ENCODE results near the gene RAB25.
"Not testable (repeated sequence)": the region's sequence is repeated elsewhere in the genome, so short reads cannot be mapped to it uniquely, and the experiment has no call there.

RAB25 gene

DNA sequence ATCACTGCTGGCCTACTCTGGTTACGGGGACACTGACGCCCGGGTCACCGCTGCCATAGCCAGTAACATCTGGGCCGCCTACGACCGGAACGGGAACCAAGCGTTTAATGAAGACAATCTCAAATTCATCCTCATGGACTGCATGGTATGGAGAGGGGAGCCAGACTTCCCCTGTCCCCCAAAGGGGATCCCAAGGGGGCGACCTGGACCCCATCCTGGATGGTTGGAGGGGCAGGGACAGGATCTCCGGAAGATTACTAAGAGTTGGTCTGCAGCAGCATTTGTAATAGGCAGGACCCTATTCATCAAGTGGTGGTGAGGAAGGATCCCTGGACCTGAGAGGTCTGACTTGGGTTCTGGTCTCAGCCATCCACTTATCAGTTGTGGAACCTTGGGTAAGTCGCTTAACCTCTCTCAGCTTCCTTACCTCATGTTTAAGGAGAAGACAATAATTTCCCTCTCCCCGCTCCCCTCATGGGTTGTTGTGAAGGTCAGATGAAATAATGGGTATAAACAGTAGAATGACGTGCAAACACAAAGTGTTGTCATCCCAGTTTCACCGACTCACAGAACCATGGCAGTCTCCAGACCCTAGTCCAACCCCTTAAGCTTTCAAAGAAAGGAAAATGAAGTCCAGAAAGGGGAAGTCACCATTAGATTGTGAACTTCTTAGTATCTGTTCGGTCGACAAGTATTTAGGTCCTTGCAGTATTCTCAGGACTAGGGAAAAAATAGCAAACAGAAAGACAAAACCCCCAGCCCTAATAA lies 5.5 kb upstream of the RAB25 start:
- no peak for DNase-seq

DNA sequence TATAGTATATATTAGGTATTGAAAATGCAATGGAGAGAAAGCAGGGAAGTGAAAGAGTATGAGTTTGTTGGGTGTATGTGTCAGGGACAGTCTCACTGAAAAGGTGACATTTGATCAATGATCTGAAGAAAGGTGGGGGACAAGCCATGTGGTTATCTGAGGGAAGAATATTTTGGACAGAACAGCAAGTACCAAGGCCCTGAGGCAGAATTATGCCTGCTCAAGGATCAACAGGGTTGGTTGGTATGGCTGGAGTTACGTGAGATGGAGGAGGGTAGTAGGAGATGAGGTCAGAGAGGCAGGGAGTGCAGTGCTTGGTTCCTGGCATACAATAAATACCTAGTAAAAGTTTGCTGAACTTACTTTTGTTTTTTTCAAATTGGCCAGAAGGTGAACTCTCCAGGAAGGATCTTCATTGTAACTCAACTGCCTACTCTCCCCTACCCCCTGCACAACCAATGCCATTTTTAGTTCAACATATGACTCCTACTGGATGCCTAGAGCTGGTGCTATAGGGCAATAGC lies 4.6 kb upstream of the RAB25 start:
- no peak for DNase-seq

DNA sequence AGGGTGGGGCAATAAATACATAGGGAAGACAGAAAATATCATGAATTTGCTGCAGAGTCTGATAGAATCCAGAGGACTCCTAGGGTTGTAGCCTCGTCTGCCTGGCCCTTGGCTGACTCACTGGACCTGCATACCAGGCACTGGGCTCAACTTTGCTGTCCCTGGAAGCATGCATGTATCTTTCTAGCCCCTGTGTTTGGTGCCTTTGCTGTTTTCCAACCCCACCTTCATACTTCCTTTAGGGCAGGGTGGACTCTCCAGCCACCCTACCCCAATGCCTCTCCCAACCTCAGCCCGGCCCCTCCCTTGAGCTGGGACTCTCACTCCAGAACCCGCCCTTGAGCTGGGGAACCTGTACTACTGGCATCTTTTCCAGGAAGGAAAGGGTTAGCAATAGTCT lies 1.2 kb downstream of the RAB25 start:
- no peak for DNase-seq

DNA sequence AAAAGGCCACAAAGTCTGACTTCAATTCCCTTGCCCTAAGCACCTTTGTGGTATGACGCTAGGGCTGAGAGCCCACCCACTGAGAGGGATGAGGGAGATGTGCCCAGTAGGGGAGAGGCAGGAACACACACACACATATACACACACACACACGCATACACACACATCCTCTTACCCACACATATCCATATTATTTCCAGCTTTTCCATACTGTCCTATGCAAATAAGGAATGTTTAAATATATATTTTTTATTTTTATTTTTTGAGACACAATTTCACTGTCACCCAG lies 3.0 kb downstream of the RAB25 start:
- no peak for DNase-seq

DNA sequence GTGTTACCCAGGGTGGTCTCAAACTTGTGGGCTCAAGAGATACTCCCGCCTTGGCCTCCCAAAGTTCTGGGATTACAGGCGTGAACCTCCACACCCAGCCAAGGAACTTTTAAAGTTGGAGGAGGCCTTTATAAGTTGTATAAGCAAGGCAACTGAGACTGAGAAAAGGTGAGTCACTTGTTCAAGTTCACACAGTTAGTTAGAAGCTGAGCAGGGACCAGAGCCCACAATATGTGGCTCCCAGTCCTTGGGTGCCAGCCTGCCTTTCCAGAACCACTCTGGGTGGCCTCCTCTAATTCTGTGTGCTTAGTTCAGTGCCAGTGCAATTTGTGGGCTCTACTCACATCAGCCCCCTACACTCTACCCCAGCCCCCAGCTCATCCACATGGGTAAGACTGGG lies 3.7 kb downstream of the RAB25 start:
- DNase-seq: no peak

DNA sequence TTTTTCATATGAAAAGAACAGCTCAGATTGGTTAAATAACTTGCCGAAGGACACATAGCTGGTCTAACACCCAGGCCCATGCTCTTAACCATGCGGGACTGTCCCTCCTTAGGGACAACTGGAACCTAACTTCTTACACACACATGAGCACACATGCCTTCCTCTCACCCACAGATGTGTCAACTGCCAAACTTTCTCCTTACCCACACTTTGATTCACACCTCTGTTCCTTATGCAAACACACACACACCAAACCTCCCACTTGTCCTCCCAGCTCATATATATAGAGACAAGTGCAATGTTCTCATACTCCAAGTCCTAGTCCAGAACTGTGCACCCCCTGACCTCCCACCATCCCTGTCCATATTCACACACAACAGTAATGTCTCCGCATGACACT lies 4.3 kb downstream of the RAB25 start:
- no peak for DNase-seq

DNA sequence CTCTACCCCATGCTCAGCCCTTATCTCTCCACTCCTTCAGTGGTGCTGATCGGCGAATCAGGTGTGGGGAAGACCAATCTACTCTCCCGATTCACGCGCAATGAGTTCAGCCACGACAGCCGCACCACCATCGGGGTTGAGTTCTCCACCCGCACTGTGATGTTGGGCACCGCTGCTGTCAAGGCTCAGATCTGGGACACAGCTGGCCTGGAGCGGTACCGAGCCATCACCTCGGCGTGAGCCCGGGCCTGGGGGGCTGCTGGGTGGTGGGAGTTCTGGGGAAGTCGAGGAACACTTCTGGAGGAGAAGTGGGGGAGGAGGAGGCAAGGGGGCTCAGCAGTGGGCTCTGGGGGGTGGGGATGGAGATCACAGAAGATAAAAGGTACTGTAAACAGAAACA lies 4.9 kb downstream of the RAB25 start:
- no peak for DNase-seq

DNA sequence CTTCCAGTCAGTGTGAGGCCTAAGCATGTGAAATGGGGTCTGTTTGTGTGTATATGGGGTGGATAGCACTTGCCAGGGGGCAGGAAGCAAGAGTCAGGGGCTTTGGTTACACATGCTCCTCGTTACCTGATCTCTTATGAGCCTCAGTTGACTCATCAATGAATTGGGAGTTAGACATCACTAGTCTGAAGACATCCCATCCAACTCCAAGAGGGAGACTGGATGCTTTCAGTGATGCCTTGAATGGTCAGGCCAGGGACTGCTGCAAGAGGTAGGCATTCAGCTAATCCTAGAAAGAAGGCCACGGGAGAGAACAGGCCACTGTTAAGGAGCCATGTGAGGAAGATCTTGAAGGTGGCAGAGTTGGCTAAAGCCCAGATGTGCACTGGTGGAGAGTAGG lies 6.3 kb downstream of the RAB25 start:
- DNase-seq: no peak

DNA sequence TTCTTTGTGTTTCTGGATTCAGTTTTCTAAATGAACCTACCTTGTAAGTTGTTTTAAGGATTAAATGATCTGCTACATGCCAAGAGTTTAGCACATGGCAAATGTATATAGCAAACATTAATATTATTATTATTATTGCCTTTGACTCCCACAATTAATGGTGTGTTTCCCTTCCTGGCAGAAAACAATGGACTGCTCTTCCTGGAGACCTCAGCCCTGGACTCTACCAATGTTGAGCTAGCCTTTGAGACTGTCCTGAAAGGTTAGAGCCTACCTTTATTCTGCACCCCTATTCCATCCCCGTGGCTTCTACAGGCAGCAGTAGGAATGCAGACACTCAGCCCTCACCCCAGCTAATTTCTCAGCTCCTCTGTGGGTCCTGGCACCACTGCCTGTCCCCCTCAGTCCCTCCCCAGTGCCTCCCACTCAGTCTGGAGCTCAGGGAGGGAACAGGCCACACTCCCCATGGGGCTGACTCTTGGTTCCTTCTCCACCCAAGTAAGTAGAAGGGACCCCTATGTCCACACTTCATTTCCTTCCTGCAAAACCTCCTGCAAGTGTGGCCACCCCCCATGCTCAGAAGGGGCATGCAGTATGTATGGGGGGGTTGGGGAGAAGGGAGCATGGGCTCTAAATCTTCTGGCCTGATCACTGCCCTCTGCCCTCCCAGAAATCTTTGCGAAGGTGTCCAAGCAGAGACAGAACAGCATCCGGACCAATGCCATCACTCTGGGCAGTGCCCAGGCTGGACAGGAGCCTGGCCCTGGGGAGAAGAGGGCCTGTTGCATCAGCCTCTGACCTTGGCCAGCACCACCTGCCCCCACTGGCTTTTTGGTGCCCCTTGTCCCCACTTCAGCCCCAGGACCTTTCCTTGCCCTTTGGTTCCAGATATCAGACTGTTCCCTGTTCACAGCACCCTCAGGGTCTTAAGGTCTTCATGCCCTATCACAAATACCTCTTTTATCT lies 8.8 kb downstream of the RAB25 start:
- DNase-seq: no peak

DNA sequence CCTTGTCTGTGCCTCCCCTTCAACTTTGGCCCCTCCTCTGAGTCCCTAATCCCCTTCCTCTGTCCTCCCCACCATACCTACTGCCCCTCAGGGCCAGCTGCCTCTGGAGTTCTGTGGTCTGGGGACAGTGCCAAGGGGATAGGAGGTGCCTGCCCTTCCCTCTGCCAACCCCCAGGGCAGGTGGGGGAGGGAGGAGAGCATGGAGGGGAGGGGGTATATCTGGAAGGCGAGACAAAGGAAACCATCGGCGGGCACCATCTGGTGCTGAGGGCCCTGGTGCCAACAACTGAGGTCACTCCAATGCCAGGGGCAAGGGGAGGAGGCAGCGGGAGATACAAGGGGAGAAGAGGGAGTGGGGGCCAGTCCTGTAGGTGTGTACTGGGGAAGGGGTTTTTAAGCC lies 9.6 kb downstream of the RAB25 start:
- no peak for DNase-seq

DNA sequence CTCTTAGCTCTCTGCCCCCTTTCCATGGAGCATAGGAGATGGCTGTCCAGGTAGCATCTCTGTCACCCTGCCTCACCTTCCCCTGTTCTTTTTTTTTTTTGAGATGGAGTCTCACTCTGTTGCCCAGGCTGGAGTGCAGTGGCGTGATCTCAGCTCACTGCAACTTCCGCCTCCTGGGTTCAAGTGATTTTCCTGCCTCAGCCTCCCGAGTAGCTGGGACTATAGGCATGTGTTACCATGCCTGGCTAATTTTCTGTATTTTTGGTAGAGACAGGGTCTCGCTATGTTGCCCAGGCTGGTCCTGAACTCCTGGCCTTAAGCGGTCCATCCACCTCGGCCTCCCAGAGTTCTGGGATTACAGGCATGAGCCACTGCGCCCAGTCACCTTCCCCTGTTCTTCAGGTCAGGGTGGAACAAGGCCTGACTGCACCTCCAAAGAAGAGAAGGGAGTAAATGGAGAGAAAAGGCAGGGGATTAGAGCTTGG lies 10.4 kb downstream of the RAB25 start:
- not testable (repeated sequence) for DNase-seq

DNA sequence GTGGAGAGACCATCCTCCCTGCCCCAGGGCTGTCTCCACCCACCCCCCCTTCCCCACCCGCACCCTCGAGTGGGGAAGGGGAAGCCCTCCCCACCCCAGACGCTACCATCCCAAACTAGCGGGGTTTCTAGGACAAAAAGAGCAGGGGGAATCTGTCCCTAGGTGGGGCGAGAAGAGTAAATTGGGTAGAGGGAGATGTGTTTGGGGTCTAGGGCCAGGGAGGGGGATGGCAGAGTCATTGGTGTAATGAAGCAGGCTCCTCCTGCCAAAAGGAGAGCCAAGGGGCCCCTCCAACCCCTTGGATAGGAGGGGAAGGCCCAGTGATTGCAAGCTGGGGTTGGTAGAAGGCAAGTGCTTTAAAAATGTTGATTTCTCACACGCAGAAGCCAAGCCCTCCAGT lies 11.3 kb downstream of the RAB25 start:
- no peak for DNase-seq

DNA sequence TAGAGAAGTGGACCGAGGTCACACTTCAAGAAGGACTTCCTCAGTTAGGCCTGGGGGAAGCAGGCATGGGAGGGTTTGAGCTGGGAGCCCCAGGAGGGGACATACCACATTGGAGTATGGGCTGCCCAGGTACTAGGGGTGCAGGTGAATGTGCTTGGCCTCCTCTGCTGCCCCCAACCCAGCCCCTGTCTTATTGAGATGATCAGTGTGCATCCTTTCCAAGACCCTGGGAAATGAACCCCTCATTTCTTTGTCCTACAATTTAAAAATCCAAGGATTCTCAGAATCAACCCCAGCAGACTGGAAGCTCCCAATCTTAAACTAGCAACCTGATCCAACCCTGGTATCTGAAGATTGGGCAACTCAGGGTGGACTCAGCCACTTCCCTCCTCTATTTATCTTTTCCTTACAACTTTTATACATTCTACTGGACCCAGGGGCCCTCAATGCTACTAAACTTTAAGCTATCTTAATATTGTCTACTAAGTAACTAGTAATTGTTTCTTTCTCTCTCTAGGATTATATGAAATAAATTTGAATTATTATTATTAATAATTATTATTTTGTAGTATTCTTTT lies 12.2 kb downstream of the RAB25 start:
- DNase-seq: no peak

DNA sequence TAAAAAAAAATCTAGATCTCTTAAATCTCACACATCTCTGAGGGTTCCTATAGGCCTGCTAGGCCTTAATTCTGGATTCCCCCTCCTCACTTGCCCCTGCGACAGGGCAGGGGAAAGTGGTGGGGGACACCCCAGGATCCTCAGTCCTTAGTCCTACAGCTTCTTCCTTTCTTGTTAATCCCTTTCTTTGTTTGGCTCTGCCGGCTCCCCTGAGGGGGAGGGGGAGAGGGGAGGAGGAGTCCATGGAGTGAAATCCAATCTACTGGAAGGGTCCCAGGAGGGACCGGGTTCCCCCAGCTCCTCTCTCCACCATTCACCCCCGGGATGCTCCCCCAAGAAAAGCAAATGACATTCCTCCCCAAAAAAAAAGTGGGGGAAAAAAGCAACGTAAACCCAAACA lies 12.8 kb downstream of the RAB25 start:
- DNase-seq: no peak

DNA sequence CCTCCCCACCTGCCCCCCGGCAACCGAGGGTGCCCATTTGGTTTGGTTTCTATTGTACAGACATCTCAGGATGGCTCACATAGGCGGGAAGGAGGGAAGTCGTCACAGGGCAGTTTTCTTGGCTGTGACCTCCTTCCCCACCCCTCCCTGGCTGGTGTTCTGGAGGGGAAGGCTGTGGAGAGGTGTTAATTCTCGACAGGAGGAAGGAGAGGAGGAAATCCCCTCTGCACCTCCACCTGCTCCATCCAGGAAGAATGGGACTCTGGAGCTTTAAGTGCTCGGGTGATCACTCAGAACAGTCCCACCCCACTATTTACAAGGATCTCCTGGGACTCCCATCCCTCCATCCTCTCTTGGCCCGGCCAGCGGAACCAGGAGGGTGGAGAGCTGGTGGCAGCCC lies 13.7 kb downstream of the RAB25 start:
- DNase-seq: no peak

DNA sequence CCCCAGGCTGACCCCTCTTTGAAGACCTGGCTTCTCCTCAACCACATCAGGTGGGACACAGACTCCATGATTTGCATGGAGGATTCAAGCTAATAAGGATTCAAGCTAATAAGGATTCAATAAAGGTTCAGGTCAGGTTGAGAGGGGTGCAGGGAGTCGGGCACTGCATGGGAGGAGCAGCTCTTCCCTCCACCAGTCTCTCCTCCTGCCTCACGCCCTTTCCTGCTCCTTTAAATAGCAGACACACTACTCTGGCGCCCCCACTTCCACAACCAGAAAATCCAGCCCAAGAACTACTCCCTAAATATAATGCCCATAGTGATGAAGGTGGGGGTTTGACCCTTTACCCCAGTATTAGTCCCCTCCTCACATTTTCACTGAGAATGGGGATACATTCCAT lies 14.2 kb downstream of the RAB25 start:
- DNase-seq: no peak

DNA sequence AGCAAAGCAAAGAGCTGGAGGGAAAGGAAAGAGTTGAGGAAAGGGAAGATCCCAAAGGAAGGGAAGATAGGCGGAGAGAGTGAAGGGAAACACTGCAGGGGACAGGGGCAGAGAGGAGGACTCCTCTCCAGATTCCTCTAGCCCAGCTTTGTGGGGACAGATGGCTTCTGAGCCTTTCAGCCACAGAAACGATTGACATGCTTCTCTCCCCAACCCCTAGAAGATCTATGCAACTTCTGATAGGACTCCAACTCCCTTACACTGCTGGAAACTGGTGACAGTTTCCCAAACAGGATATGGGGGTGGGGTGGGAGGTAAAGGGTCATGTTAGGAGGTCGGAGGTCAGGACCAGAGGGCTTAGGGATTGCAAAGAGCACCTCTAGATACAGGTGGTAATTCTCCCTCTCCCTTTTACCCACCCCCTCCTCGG lies 14.8 kb downstream of the RAB25 start:
- no peak for DNase-seq

DNA sequence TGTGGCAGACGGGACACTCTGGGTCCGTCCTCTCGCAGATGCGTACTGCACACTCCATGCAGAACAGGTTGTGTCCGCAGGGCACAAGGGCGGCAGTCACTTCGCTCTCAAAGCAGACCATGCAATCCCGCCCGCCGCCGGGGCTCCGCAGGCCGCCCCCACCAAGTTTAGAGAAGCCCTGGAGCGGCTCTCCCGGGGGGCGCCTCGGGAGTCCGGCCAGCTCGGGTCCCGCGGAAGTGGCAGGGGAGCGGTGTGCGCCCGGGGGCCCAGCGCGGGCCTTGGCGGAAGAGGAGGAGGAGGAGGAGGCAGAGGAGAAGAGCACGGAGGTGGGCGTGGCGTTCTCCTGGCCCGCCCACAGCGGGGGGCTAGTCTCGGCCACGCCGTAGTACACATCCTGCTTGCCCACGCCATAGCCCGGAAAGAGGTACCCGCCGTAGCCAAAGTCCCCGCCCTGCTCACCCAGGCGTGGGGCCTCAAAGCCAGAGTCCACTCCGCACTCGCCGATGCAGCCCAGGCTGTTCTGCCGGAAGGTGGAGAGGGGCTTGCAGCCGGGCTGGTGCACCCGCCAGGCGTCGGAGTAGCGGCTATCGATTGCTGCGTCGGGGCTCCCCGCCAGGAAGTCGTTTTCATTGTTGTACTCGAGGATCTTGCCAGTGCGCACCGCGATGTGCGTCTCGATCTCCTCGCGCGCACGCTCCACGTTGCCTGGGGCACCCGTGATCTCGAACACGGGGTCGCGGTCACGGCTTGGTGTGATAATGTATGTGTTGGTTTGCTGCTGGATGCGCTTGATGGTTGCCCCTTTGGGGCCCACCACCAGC lies 15.9 kb downstream of the RAB25 start:
- DNase-seq: no peak

DNA sequence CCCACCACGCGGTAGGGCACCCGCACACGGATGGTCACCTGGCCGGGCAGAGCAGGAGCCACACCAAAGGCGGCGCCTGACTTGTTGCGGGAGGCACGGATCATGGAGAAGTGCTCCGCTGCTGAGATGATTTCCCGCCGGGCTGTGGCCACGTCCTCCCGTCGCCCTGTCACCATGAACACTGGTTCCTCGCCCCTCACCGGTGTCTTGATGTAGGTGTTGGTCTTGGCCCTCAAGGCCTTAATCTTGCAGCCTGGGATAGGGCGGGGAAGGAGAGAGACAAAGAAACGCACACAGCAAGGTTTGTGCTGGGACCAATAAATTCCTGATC lies 16.4 kb downstream of the RAB25 start:
- no peak for DNase-seq

DNA sequence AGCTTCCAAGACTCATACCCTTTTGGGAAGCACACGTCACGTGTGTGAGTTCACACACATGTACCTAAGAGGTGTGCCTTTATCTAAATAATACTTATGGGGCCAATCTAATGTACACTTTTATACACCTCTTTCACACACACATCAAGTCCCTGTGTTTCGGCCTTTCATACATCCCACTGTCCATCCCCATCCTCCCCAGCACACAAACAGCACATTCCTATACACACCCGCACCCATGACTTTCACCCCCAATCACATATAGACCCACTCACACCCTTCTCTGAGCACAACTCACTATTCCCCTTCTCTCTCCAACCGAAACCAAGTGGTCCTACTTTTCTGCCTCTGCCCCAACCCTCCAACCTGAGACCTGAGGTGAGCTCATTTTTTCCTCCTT lies 17.8 kb downstream of the RAB25 start:
- DNase-seq: no peak

DNA sequence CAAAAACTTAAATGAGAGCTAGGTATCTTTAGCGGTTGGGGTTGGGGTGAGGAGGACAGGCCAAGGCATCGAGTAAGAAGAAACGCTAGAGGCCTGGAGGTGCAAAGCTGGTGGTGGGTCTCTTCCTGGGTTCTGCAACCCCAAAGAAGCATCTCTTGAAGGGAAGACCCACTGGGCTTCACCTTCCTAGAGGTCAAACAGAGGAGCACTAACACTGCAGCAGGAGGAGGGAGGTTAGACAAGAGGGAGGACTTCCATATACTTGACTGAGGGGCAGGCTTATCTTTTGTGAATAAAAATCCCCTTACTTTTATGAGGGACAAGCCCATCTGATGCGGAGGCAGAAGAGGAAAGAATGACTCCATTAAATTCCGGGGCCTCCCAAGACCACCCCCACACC lies 18.8 kb downstream of the RAB25 start:
- no peak for DNase-seq

DNA sequence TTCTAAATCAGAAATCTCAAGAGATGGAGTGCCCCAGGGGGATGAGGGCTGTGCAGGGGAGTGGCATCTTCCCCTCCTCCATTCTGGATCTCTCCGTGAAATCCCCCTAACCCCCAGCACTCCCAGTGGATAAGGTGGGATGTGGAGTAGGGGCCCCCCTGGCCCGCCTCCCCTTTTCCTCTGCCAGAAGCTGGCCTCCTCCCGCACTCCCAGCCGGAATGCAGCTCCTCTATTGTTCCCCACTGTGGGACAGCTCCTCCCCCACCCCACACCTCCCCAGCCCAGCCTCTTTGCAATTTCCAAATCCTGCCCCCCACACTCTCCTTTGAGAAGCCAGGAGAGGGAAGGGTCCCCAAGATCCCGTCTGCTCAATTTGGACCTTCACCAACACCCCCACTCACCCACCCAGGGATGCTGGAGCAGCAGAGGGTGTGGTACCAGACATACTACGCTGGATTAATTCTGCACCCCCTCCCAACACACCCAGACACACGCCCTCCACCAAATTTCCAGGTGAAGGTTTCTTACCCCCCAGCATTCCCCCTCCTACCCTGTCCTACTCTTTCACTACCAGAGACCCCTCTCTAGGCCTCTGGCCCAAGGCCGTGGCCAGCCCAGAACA lies 19.4 kb downstream of the RAB25 start:
- DNase-seq: no peak

DNA sequence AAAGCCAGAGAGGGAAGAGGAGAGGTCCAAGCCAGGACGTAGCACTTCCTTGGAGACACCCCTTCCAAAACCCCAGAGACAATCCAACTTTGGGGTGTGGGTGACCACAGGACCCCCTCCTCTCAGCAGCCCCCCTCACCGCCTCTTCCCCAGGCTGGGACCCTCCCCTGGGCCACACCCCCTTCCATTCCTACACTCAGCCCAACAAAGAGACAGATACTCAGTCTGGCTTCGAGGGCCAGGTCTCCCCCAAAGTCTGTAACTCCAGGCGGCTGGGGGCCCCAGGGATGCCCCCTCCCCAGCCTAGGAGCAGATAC lies 19.9 kb downstream of the RAB25 start:
- DNase-seq: no peak
